Prostate gland (tissue), 2 donors: ENCODE measurements around the gene CXCR2. TPM values are rescaled to one million over a fixed set of nuclear protein-coding genes. Genes with fewer than 3 reads are reported as not detected.

Experiments
- DNase-seq: peaks from one replicate; pipeline ENCODE4 v3.0.0-alpha.2; 2019; ENCODE audit warnings: low spot score
- H3K27ac ChIP-seq, 2 donors: fragments of 200-600 bp; sonication (generic); 2 replicates each; pipeline ENCODE4 v1.5.1; 2017 to 2019
- H3K27me3 ChIP-seq: fragments of 200-600 bp; sonication (generic); replicated peaks from 2 replicates; pipeline ENCODE4 v1.5.1; 2019; ENCODE audit not compliant: insufficient read depth
- H3K36me3 ChIP-seq, 2 donors: fragments of 200-600 bp; sonication (generic); 1 replicate in 1 of 2; 2 replicates in 1 of 2; pipeline versions ENCODE4 v1.5.1 to v1.8.1; 2017 to 2019
- H3K4me1 ChIP-seq: fragments of 200-600 bp; sonication (generic); replicated peaks from 2 replicates; pipeline ENCODE4 v1.5.1; 2019
- H3K4me3 ChIP-seq, 2 donors: fragments of 200-600 bp; sonication (generic); 2 replicates each; pipeline ENCODE4 v1.5.1; 2017 to 2019
- H3K9me3 ChIP-seq: fragments of 200-600 bp; sonication (generic); 2 replicates; pipeline ENCODE4 v1.5.1; 2017
- CTCF ChIP-seq, 4 experiments: fragments of 200-600 bp in 2 of 4; fragments of 450-650 bp in 2 of 4; sonication (generic) in 2 of 4; IDR thresholded peaks; 1 replicate in 3 of 4; 2 replicates in 1 of 4; pipeline ENCODE4 v1.5.1; 2016 to 2019; ENCODE audit warnings: antibody characterized with exemption in 4 of 4, mild to moderate bottlenecking in 2 of 4, moderate library complexity in 2 of 4
- POLR2A ChIP-seq: fragments of 450-650 bp; IDR thresholded peaks from one replicate; pipeline ENCODE4 v1.6.1; 2016; ENCODE audit warnings: antibody characterized with exemption, mild to moderate bottlenecking
- POLR2AphosphoS5 ChIP-seq: sonication (generic); formaldehyde crosslinking; IDR thresholded peaks from one replicate; pipeline ENCODE4 v1.6.1; 2017; ENCODE audit warnings: antibody characterized with exemption
- WGBS: methylation state at CpG from one replicate; pipeline ENCODE4 v1.1.5; 2018; 5-methylcytosine and 5-hydroxymethylcytosine counted together
- intact Hi-C: fragments of 100-400 bp; cut with DNase I; formaldehyde crosslinking; loops from one replicate; pipeline ENCODE4 v1.14.2; 2022
- total RNA-seq, 2 donors: library from RNA; depleted of rRNA; stranded (reverse); fragments of >200 nt; gene quantifications; one replicate each; pipeline ENCODE4 v1.1.0, GENCODE V29; 2016

The CXCR2 gene
- total RNA-seq, 2 donors from 2014 or later = 3.0 TPM; not detected in 1

GRCh38 chr2:218123986-218124385 lies 1.8 kb upstream of the CXCR2 start:
- DNase-seq = no peak
- TF ChIP-seq CTCF (IDR thresholded peaks at IDR 0.05) (no peak), POLR2A (no peak), POLR2AphosphoS5 (no peak)
- 84% methylated on average over 4 of the region's 4 CpGs for WGBS
- H3K4me3 ChIP-seq = no peak overlapping the region
- intact Hi-C loops = no loop called here
- no peaks in the 10 kb centered on the region for H3K4me1 ChIP-seq
- H3K27ac ChIP-seq = no peak overlapping the region
- no peaks in the 10 kb centered on the region for H3K27me3 ChIP-seq
- no peaks in the 10 kb centered on the region for H3K36me3 ChIP-seq
- no peaks in the 10 kb centered on the region for H3K9me3 ChIP-seq

- intact Hi-C loops = no loop called here
- Histone ChIP-seq H3K4me3 (no peak overlapping the region), H3K27ac (no peak overlapping the region), H3K27me3 (no peaks in the 10 kb centered on the region), H3K9me3 (no peaks in the 10 kb centered on the region), H3K36me3 (no peaks in the 10 kb centered on the region), H3K4me1 (no peaks in the 10 kb centered on the region)
- WGBS = 58% methylated on average over 4 of the region's 4 CpGs
- TF ChIP-seq CTCF (IDR thresholded peaks at IDR 0.05) (no peak), POLR2AphosphoS5 (no peak), POLR2A (no peak)
- no peak for DNase-seq
Measured at GRCh38 chr2:218125095-218125494, 733 bp upstream of the CXCR2 start.

GRCh38 chr2:218127929-218128455 lies 2.2 kb downstream of the CXCR2 start:
- Histone ChIP-seq H3K27me3 (no peaks in the 10 kb centered on the region), H3K9me3 (no peaks in the 10 kb centered on the region), H3K36me3 (no peaks in the 10 kb centered on the region), H3K27ac (no peak overlapping the region), H3K4me1 (no peaks in the 10 kb centered on the region), H3K4me3 (no peak overlapping the region)
- DNase-seq = no peak
- intact Hi-C loops = no loop called here
- no peak for TF ChIP-seq POLR2A
- WGBS = 90% methylated on average over 3 of the region's 3 CpGs

DNA sequence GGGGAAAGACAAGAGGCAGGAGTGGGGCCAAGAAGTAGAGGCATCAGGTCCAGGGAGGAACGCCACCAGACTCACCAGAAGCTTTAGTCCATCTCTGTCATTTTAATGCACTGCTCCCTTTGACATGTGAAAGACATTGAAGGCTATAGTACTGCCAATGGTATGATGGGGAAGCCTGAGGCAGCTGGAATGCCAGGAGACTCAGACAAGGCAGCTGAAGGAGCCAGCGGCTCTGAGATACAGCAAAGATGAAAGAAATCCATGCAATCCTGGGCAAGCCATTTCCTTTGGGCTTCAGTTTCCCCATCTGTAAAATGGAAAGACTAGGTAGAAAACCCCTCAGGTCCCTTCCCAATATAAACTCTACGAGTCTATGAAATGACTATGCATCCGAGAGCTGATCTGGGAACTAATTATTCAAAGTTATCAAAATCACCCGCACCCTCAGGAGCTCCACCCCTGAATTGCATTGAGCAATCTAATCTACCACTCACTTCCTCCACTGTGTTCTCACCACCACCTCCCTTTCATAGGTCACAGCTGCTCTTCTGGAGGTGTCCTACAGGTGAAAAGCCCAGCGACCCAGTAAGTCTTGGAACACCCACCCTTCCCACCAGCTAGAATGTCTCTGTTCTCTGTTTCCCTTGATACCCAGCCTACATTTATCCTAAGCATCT lies 3.1 kb downstream of the CXCR2 start:
- Histone ChIP-seq H3K4me3 (no peak overlapping the region), H3K27ac (no peak overlapping the region), H3K9me3 (no peaks in the 10 kb centered on the region), H3K27me3 (no peaks in the 10 kb centered on the region), H3K4me1 (no peaks in the 10 kb centered on the region), H3K36me3 (no peaks in the 10 kb centered on the region)
- intact Hi-C loops = no loop called here
- no peak for DNase-seq
- WGBS = 83% methylated on average over 6 of the region's 6 CpGs
- TF ChIP-seq POLR2AphosphoS5 (no peak), CTCF (IDR thresholded peaks at IDR 0.05) (no peak), POLR2A (no peak)

DNA sequence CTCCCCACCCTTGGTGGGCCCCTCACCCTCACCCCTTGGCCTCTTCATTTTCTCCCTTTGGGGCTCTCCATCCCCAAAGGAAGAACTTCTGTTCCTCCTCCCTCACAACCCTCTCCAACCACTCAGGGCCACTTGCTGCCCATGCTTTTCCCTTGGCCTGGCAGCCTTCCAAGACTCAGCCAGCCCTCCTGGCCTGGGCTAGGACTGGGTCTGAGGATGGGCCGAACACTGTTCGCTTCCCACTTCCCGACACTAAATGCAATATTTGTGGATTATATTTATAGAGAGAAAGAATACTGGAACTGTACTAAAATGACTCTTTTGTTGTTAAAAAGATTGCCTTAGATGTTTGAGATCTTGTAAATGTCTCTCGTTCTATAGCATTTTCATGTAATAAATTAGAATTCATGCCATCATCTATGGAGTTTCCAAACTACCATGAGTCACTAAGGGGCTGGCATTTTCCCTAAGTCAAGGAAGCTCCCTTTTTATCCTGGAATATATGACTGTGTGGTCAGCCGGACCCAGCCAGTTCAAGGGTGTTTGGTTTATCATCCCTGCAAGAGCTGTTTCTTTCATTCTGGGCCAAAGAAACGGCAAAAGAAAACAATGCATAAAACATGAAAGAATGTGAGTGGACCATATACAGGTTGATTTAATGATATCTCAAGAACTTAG lies 3.8 kb downstream of the CXCR2 start:
- no peak for DNase-seq
- Histone ChIP-seq H3K9me3 (no peaks in the 10 kb centered on the region), H3K36me3 (no peaks in the 10 kb centered on the region), H3K27ac (no peak overlapping the region), H3K27me3 (no peaks in the 10 kb centered on the region), H3K4me1 (no peaks in the 10 kb centered on the region), H3K4me3 (no peak overlapping the region)
- 44% methylated on average over 6 of the region's 6 CpGs for WGBS
- intact Hi-C loops = no loop called here
- TF ChIP-seq CTCF (IDR thresholded peaks at IDR 0.05) (no peak), POLR2A (no peak), POLR2AphosphoS5 (no peak)
